A673 (cell line): ENCODE data around the gene PAM16.

Experiments
- CTCF ChIP-seq: fragments of 300-800, 200-600 bp; sonication (generic); conservative IDR thresholded peaks from 2 replicates; pipeline ENCODE4 v1.5.1; 2017; ENCODE audit warnings: low read depth, mild to moderate bottlenecking, antibody characterized with exemption, low read length, moderate library complexity, mixed read lengths
- EZH2 ChIP-seq: fragments of 200-600 bp; sonication (generic); IDR thresholded peaks from 2 replicates; pipeline ENCODE4 v1.6.1; 2017; ENCODE audit warnings: borderline replicate concordance, low read depth, mild to moderate bottlenecking, mixed read lengths, antibody characterized with exemption, low read length; ENCODE audit not compliant: poor library complexity, severe bottlenecking

GRCh38 chr16:4372001-4372577 is 21.0 kb upstream of the PAM16 start:
- TF ChIP-seq CTCF (no peak), EZH2 (no peak)
